Fibroblast of skin of back (primary cell): Measurements from ENCODE around the gene GPC5.

Experiments
- DNase-seq: peaks from one replicate; pipeline ENCODE4 v3.0.0-alpha.2; 2013

Gene GPC5

DNA sequence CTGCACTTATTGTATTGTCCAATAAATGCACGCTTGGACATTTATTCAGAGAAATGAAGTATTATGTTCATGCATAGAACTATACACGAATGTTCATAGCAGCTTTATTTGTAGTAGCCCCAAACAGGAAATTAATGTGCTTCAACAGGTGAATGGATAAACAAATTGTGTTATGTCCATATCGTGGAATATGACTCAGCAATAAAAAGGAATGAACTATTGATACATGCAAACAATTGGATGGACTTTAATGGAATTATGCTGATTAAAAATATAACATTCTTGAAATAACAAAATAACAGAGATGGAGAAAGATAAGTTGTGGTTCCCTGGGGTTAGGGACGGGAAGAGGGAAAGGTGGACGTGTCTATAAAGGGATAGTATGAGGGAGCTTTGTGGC, 65.9 kb downstream of the GPC5 start:
- no peak for DNase-seq

- no peak for DNase-seq
Observed at GRCh38 chr13:91467236-91467635, 68.8 kb downstream of the GPC5 start.

- peak; percentile 39 for DNase-seq
Observed at GRCh38 chr13:91468301-91468700, 69.9 kb downstream of the GPC5 start.

- no peak for DNase-seq
Observed at GRCh38 chr13:91470084-91470621, 71.7 kb downstream of the GPC5 start.

DNA sequence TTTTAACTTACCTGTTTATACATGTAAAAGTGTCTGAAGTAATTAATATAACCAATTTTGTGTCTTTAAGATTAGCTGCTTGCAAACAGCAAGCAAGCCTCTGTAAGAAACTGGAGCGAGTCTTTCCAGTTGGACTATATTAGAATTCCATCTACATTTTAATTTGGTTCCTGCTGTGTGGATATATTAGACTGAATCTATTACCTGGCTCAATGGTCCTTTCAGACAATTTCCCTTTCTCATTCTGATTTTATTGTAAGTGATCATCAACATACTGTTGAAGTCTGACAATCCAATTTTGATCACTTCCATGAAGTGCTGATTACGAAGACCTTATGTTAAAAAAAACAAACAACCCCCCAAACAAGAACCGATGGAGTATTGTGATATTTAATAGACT, 72.3 kb downstream of the GPC5 start:
- DNase-seq = no peak

GRCh38 chr13:91482427-91482826, 84.0 kb downstream of the GPC5 start:
- peak; percentile 56 for DNase-seq

DNA sequence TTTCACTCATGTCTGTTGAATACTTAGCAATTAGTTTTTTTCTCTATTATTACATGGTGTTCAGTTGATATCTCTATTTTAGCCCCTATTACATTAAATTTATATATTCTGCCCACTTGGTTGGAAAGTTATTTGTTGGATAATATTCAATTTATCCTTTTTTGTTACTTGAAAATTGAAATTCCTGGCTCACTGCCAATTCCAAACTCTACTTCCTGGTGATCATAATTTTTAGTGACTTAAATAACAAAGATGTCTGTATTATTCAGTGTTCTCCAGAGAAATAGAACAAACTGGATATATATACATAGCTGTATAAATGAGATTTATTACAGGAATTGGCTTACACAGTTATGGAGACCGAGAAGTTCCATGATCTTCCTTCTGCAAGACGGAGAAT, 93.6 kb downstream of the GPC5 start:
- DNase-seq = no peak

- no peak for DNase-seq
Observed at GRCh38 chr13:91493442-91493841, 95.0 kb downstream of the GPC5 start.

DNA sequence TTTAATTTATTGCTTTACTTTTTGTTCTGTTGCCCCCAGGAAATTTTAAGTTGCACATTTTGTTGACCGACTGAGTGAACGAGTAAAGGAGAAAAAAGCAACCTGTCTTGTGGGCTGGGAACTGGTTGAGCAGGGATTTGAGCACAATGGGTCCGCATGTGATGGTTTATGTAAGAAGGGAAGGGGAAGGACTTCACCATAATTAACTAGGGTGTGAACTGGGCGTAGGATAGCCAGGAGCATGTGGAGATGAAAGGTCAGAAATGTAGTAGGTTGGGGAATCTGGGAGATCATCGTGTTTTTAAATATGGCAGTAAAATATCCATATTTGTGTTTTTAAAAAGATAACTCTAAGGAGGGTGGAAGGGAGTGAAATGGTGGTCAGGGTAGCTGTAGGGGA, 99.9 kb downstream of the GPC5 start:
- DNase-seq = no peak

DNA sequence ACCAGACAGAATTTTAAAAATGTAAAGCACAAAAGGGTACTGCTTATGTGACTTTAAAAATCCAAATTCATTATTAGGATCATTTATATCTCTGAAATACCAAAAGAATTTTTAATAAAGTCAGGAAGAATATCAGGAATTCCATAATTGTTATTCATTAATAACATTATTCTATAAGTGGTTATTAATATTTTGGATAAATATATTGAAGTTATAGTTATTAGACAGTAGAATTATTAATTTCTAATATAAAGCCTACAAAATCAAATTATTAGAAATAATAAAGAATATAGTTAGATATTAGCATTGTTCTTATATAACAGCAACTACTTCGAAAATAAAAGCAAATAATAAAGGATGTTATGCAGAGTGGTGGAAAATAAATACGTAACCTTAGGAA, 105.8 kb downstream of the GPC5 start:
- no peak for DNase-seq

DNA sequence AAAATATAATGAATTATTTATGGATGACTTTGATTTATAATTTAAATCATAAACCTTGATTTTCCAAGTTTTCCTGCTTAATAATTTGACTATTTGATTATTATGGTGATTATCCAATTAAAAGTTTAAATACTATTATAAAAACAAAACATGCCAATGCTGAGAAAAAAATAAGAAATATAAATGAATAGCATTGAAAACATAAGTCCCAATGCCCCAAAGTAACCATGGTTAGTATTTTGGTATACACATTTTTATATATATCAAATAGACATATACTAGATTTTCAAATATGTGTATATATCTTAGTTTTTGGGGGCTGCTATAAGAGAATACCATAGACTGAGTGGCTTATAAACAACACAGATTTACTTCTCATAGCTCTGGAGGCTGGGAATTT, 108.3 kb downstream of the GPC5 start:
- no peak for DNase-seq

GRCh38 chr13:91510058-91510457, 111.6 kb downstream of the GPC5 start:
- DNase-seq = no peak

DNA sequence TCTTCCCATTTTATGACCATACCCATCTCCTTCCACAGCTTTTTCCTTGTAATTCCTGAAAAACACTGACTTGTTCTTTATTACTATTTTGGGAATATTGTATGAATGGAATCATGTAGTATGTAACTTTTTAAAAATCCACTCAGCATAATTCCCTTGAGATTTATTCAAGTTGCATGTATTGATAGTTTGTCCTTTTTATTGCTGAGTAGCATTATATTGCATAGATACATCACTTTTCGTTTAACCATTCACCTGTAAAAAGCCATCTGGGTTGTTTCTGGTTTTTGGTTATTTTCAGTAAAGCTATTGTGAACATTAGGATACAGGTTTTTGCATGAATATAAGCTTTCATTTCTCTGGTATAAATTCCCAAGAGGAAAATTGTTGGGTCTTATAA, 115.4 kb downstream of the GPC5 start:
- no peak for DNase-seq

DNA sequence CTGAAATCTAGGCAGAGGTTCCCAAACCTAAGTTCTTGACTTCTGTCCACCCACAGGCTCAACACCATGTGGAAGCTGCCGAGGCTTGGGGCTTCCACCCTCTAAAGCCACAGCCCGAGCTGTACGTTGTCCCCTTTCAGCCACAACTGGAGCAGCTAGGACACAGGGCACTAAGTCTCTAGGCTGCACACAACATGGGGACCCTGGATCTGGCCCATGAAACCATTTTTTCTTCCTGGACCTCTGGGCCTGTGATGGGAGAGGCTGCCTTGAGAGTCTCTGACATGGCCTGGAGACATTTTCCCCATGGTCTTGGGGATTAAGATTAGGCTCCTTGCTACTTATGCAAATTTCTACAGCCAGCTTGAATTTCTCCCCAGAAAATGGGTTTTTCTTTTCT, 118.4 kb downstream of the GPC5 start:
- DNase-seq = no peak

DNA sequence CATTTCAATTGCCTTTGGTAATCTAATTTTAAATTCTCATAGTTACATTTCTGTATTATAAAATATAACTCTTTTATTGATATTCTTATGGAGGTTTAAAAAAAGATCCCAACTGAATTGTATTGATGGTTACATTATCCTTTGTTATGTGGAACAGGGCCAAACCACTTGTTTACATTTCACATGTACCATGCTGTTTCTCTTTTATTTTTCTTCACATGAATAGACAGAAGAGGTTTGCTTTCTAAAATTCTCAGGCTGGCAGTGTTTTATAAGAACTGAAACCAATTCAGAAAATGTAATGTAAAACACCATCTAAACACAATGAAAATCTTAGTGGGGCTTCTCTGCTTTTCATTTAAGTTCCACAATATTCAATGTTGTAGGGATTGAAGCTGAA, 122.5 kb downstream of the GPC5 start:
- peak; percentile 1 for DNase-seq

- peak; percentile 5 for DNase-seq
Observed at GRCh38 chr13:91523116-91523515, 124.7 kb downstream of the GPC5 start.

- DNase-seq = no peak
Observed at GRCh38 chr13:91526543-91527033, 128.2 kb downstream of the GPC5 start.

GRCh38 chr13:91529739-91530482, 131.5 kb downstream of the GPC5 start:
- DNase-seq = no peak

- no peak for DNase-seq
Observed at GRCh38 chr13:91531646-91532045, 133.2 kb downstream of the GPC5 start.

GRCh38 chr13:91533354-91533753, 134.9 kb downstream of the GPC5 start:
- no peak for DNase-seq

- no peak for DNase-seq
Observed at GRCh38 chr13:91534996-91535395, 136.6 kb downstream of the GPC5 start.

GRCh38 chr13:91537376-91537775, 139.0 kb downstream of the GPC5 start:
- DNase-seq = no peak

GRCh38 chr13:91539286-91540157, 141.1 kb downstream of the GPC5 start:
- no peak for DNase-seq
